Nephron progenitor cell (in vitro differentiated cells): ENCODE data around the gene CEP131.

Source experiments
- DNase-seq: peaks from one replicate; pipeline ENCODE4 v3.0.0; 2021
- H3K27ac Mint-ChIP-seq: 2 replicates; pipeline ENCODE4 v1.8.0; 2021; ENCODE audit warnings: mild to moderate bottlenecking, moderate library complexity, mixed read lengths
- H3K27me3 Mint-ChIP-seq: 2 replicates; pipeline ENCODE4 v1.8.0; 2021; ENCODE audit warnings: mild to moderate bottlenecking, low read depth, mixed read lengths; ENCODE audit not compliant: poor library complexity
- H3K36me3 Mint-ChIP-seq: 2 replicates; pipeline ENCODE4 v1.8.0; 2021; ENCODE audit warnings: low read depth, mixed read lengths
- H3K4me1 Mint-ChIP-seq: 2 replicates; pipeline ENCODE4 v1.8.0; 2021; ENCODE audit warnings: mixed read lengths
- H3K4me3 Mint-ChIP-seq: 2 replicates; pipeline ENCODE4 v1.8.0; 2021; ENCODE audit warnings: mild to moderate bottlenecking, moderate library complexity, mixed read lengths
- H3K9me3 Mint-ChIP-seq: 2 replicates; pipeline ENCODE4 v1.8.0; 2021; ENCODE audit warnings: mild to moderate bottlenecking, moderate library complexity, mixed read lengths
- CTCF ChIP-seq: fragments of 200-600 bp; sonication (generic); IDR thresholded peaks from 2 replicates; pipeline ENCODE4 v1.5.0; 2021; ENCODE audit warnings: antibody characterized with exemption

The CEP131 gene

DNA sequence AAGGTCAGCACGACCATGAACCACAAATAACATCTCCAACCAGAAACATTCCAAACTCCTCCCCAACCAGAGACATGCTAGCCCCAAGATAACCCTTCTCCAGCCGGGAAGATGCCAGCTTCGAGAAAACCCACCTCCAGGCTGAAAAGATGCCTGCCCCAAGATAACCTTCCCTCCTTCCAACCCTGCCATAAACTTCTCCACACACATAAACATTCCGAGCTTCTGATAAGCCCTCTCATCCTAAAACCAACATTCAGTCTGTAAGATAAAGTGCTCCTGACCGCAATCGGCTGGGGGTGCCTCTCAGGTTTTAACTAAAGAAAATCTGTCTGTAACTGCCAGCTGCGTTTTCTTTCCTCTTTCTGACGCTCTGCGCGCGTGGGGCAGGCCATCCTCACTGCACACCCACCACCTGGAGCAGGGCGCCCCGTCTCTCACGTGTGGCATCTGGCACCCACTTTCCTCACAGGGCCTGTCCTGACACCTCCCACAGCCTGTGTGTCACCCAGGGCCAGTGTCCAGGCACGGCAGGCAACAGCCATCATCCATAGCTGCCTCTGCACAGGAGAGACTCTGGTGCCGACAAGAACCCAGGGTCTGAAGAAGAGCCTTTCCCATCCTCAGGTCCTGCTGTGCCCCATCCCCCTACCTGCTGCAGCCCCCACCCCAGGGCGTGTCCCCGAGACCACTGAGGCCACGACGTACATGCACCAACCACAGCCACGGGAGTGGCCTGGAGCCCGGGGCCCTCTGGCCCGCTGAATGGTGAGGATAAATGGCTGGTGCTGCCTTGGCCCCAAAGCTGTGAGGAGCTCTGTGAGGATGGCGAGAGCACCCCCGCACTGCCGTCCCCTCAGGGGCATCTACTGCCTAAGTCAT, 12.4 kb upstream of the CEP131 start:
- Mint-ChIP-seq H3K27ac (peak overlapping the region; percentile 60), H3K9me3 (no peaks in the 10 kb centered on the region), H3K36me3 (peaks cover 7% of the 10 kb centered on the region), H3K4me3 (no peak overlapping the region), H3K27me3 (no peaks in the 10 kb centered on the region), H3K4me1 (peaks cover 32% of the 10 kb centered on the region)
- no peak for DNase-seq
- TF ChIP-seq CTCF: no peak

DNA sequence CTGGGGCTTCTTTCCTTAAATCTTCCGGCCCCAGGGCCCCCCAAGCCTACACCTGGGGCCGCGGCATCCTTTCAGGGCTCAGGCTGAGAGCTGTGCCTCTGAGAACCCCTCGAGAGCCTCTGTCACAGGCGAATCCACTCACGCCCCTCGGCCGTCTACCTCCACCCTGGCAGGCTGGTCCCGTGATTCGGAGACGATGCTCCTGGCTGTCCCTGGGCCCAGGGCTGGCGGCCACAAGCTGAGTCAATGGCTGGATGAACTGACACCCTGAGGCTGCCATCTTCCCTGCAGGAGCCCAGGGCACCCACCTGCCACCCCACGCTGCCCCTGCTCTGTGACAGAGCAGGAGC, 11.7 kb upstream of the CEP131 start:
- no peak for DNase-seq
- H3K4me1 Mint-ChIP-seq: peaks cover 26% of the 10 kb centered on the region
- no peak for TF ChIP-seq CTCF
- peak overlapping the region; percentile 60 for H3K27ac Mint-ChIP-seq
- H3K4me3 Mint-ChIP-seq: no peak overlapping the region
- peaks cover 13% of the 10 kb centered on the region for H3K36me3 Mint-ChIP-seq
- peaks cover 2% of the 10 kb centered on the region for H3K27me3 Mint-ChIP-seq
- H3K9me3 Mint-ChIP-seq: no peaks in the 10 kb centered on the region

DNA sequence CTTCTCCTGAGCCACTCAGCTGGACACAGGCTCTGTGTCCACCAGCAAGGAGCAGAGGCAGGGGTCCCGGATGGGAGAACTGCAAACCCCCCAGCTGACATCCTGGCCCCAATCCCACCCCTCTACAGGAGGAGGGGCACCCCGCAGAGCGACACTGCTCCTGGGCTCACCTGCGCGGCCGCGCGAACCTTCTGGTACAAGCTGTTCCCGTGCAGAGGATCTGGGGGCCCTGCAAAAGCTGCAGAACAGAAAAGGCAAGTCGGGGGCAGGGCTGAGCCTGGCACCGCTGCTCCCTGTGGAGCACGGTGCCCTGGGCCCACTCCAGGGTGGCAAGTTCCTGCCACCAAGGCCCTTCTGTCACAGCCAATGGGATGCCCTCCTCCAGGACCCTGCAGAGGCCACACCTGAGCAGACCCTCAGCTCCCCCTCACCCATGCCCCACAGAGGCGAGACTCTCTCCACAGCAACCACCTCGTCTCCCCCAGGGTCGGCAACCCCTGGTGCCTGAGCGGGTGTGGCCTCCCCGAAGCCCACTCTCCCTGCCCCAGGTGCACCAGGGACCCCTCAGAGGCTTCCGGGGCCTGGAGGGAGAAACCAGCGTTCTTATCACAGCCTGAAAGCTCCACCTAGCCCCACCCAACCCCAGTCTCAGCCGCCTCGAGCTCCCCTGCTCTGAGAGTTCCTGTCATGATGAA, 11.2 kb upstream of the CEP131 start:
- Mint-ChIP-seq H3K4me3 (no peak overlapping the region), H3K27ac (peak overlapping the region; percentile 60), H3K4me1 (peaks cover 26% of the 10 kb centered on the region), H3K9me3 (no peaks in the 10 kb centered on the region), H3K36me3 (peaks cover 13% of the 10 kb centered on the region), H3K27me3 (peaks cover 2% of the 10 kb centered on the region)
- no peak for TF ChIP-seq CTCF
- DNase-seq: no peak

GRCh38 chr17:81233316-81233715, 10.6 kb upstream of the CEP131 start:
- Mint-ChIP-seq H3K36me3 (peaks cover 13% of the 10 kb centered on the region), H3K4me1 (peaks cover 26% of the 10 kb centered on the region), H3K9me3 (no peaks in the 10 kb centered on the region), H3K27ac (no peak overlapping the region), H3K4me3 (no peak overlapping the region), H3K27me3 (peaks cover 2% of the 10 kb centered on the region)
- no peak for DNase-seq
- TF ChIP-seq CTCF: no peak

DNA sequence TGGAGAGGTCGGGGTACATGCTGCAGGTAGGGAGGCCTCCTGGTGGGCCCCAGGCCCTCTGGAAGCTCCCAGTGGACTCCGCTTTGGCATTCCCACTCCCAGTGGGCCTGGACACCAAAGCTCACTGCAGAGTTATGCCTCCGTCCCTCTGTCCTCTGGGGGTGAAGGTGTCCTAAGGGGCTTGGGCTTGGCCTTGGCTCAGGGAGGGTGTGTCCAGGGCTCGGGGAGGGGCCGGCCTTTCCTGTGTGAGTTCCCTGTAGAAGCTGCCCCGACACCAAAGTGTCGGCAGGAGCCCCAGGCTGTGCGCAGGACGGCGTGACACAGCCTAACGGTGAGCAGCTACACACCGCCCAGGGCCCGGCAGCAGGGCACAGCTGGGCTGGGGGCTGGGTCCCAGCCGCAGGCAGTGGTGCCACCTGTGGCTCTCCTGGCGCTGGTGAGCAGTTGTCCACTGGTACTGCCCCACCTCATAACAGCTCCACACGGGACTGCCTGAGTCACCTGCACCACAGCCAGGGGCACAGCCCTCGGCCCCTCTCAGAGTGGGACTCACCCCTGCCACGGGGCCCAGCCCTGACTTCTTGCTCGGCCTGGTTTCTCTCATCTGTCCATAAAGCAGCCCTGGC, 10.0 kb upstream of the CEP131 start:
- Mint-ChIP-seq H3K27ac (no peak overlapping the region), H3K27me3 (peaks cover 4% of the 10 kb centered on the region), H3K4me3 (no peak overlapping the region), H3K9me3 (peaks cover 3% of the 10 kb centered on the region), H3K4me1 (peaks cover 22% of the 10 kb centered on the region), H3K36me3 (peaks cover 19% of the 10 kb centered on the region)
- no peak for TF ChIP-seq CTCF
- DNase-seq: no peak
